ENCODE measurements around the gene RYK.

DNA sequence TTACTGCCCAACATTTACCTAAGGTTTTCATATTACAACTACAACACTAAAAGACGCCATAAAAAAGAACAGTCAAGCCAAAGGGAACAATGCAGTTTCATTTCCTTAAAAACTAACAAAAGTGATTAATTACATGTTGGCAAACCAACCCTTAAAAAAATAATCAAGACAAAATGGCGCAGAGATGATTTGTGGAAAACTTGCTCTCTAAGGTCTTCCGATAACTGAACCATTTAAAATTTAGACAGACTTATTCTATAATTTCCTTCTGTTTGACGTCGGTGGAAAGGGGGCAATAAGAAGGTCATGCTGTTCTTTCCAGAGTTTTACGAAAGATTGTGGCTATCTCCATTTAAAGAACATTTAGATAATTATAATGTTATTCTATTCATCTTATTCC is 87.6 kb downstream of the RYK start:
- TF ChIP-seq, protein P1, sequence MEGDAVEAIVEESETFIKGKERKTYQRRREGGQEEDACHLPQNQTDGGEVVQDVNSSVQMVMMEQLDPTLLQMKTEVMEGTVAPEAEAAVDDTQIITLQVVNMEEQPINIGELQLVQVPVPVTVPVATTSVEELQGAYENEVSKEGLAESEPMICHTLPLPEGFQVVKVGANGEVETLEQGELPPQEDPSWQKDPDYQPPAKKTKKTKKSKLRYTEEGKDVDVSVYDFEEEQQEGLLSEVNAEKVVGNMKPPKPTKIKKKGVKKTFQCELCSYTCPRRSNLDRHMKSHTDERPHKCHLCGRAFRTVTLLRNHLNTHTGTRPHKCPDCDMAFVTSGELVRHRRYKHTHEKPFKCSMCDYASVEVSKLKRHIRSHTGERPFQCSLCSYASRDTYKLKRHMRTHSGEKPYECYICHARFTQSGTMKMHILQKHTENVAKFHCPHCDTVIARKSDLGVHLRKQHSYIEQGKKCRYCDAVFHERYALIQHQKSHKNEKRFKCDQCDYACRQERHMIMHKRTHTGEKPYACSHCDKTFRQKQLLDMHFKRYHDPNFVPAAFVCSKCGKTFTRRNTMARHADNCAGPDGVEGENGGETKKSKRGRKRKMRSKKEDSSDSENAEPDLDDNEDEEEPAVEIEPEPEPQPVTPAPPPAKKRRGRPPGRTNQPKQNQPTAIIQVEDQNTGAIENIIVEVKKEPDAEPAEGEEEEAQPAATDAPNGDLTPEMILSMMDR (IDR thresholded peaks at IDR 0.05) = no peak
- no peak for TF ChIP-seq POLR2A (IDR thresholded peaks at IDR 0.05)
